HG03045 (cell line): ENCODE data around the gene SERPINE3.

Experiments used
- ATAC-seq: cut with Tn5 transposase; IDR thresholded peaks from one replicate; pipeline ENCODE4 v1.9.1; 2021; ENCODE audit warnings: mild to moderate bottlenecking, moderate library complexity; ENCODE audit not compliant: unreplicated experiment

Gene SERPINE3

GRCh38 chr13:51327961-51328360 lies 11.5 kb upstream of the SERPINE3 start:
- no peak for ATAC-seq

GRCh38 chr13:51328488-51328887 lies 11.0 kb upstream of the SERPINE3 start:
- no peak for ATAC-seq

- ATAC-seq: no peak
These were observed 9.9 kb upstream of the SERPINE3 start for GRCh38 chr13:51329606-51330005.

GRCh38 chr13:51330791-51331190 lies 8.7 kb upstream of the SERPINE3 start:
- peak; percentile 37 for ATAC-seq

GRCh38 chr13:51331354-51331861 lies 8.1 kb upstream of the SERPINE3 start:
- peak; percentile 71 for ATAC-seq

GRCh38 chr13:51332566-51333361 lies 6.7 kb upstream of the SERPINE3 start:
- ATAC-seq: no peak

- ATAC-seq: no peak
These were observed 6.1 kb upstream of the SERPINE3 start for GRCh38 chr13:51333421-51333820.

- no peak for ATAC-seq
These were observed 5.7 kb upstream of the SERPINE3 start for GRCh38 chr13:51333826-51334225.

GRCh38 chr13:51336746-51337145 lies 2.7 kb upstream of the SERPINE3 start:
- no peak for ATAC-seq

- ATAC-seq: no peak
These were observed 651 bp downstream of the SERPINE3 start for GRCh38 chr13:51339952-51340732.

- no peak for ATAC-seq
These were observed 1.7 kb downstream of the SERPINE3 start for GRCh38 chr13:51341232-51341631.

GRCh38 chr13:51341791-51342190 lies 2.3 kb downstream of the SERPINE3 start:
- ATAC-seq: no peak

GRCh38 chr13:51342706-51343105 lies 3.2 kb downstream of the SERPINE3 start:
- ATAC-seq: no peak

- no peak for ATAC-seq
These were observed 4.0 kb downstream of the SERPINE3 start for GRCh38 chr13:51343475-51343874.

GRCh38 chr13:51346397-51346796 lies 6.9 kb downstream of the SERPINE3 start:
- no peak for ATAC-seq

GRCh38 chr13:51347099-51347498 lies 7.6 kb downstream of the SERPINE3 start:
- ATAC-seq: no peak

GRCh38 chr13:51348069-51348967 lies 8.8 kb downstream of the SERPINE3 start:
- no peak for ATAC-seq

GRCh38 chr13:51349016-51349415 lies 9.5 kb downstream of the SERPINE3 start:
- no peak for ATAC-seq

- no peak for ATAC-seq
These were observed 15.7 kb downstream of the SERPINE3 start for GRCh38 chr13:51355217-51355616.

GRCh38 chr13:51357928-51358595 lies 18.6 kb downstream of the SERPINE3 start:
- no peak for ATAC-seq
